Thyroid gland (tissue), 4 donors: ENCODE data around the gene NKD1. TPM values are rescaled to one million over a fixed set of nuclear protein-coding genes. Genes with fewer than 3 reads are reported as not detected.

Source experiments
- DNase-seq, 2 donors: peaks; one replicate each; pipeline ENCODE4 v3.0.0-alpha.2; 2019
- H3K27ac ChIP-seq, 3 donors: fragments of 200-600 bp; sonication (generic); 1 replicate in 2 of 3; 2 replicates in 1 of 3; pipeline ENCODE4 v1.5.1; 2016 to 2019; ENCODE audit warnings: mild to moderate bottlenecking in 1 of 3, moderate library complexity in 1 of 3
- H3K27me3 ChIP-seq: fragments of 200-600 bp; sonication (generic); one replicate; pipeline ENCODE4 v1.5.1; 2019
- H3K36me3 ChIP-seq, 2 donors: fragments of 200-600 bp; sonication (generic); one replicate each; pipeline ENCODE4 v1.5.1; 2016 to 2019
- H3K4me1 ChIP-seq, 2 donors: fragments of 200-600 bp; sonication (generic); one replicate each; pipeline ENCODE4 v1.5.1; 2017 to 2019
- H3K4me3 ChIP-seq, 3 donors: fragments of 200-600 bp; sonication (generic); replicated peaks in 1 of 3; 1 replicate in 2 of 3; 2 replicates in 1 of 3; pipeline ENCODE4 v1.5.1; 2016; ENCODE audit warnings: mild to moderate bottlenecking in 1 of 3
- H3K9me3 ChIP-seq: fragments of 200-600 bp; sonication (generic); one replicate; pipeline ENCODE4 v1.5.1; 2017
- CTCF ChIP-seq, 6 experiments: fragments of 200-600 bp in 3 of 6; fragments of 450-650 bp in 3 of 6; sonication (generic) in 3 of 6; IDR thresholded peaks; one replicate each; pipeline ENCODE4 v1.5.1; 2016 to 2019; ENCODE audit warnings: antibody characterized with exemption in 6 of 6, mild to moderate bottlenecking in 2 of 6, inconsistent platforms in 1 of 6, moderate library complexity in 1 of 6
- POLR2A ChIP-seq, 2 donors: fragments of 450-650 bp; IDR thresholded peaks; one replicate each; pipeline ENCODE4 v1.6.1; 2017; ENCODE audit warnings: antibody characterized with exemption in 2 of 2, mild to moderate bottlenecking in 2 of 2, moderate library complexity in 1 of 2
- WGBS, 2 donors: methylation state at CpG; one replicate each; pipeline ENCODE4 v1.1.5; 2017; 5-methylcytosine and 5-hydroxymethylcytosine counted together
- intact Hi-C: fragments of 100-400 bp; cut with DNase I; formaldehyde crosslinking; loops from one replicate; pipeline ENCODE4 v1.15.1; 2023
- total RNA-seq, 4 donors: library from RNA; depleted of rRNA; stranded (reverse); fragments of >200 nt; gene quantifications; one replicate each; pipeline ENCODE4 v1.2.3, GENCODE V29; 2016

The NKD1 gene
- total RNA-seq, 4 donors from 2014 or later, result 0.63 to 13.8 (median 1.1) TPM

- TF ChIP-seq POLR2A (IDR thresholded peaks at IDR 0.05) (no peak), CTCF (IDR thresholded peaks at IDR 0.05) (no peak)
- H3K4me1 ChIP-seq, result no peaks in the 10 kb centered on the region
- WGBS, 2 donors, result 88 to 100% methylated on average over 3 of the region's 3 CpGs
- intact Hi-C loops, result no loop called here
- no peaks in the 10 kb centered on the region for H3K9me3 ChIP-seq
- H3K4me3 ChIP-seq, result no peak overlapping the region
- H3K36me3 ChIP-seq, result no peaks in the 10 kb centered on the region
- no peak overlapping the region for H3K27ac ChIP-seq
- H3K27me3 ChIP-seq, result no peaks in the 10 kb centered on the region
- DNase-seq, result no peak
These were observed 132.3 kb downstream of the NKD1 start for GRCh38 chr16:50680556-50680893.

- intact Hi-C loops, result no loop called here
- Histone ChIP-seq H3K27ac (no peak within 1 kb of the TSS), H3K27me3 (no peaks in the 10 kb centered on the region), H3K4me3 (no peak within 1 kb of the TSS), H3K36me3 (no peaks in the 10 kb centered on the region), H3K9me3 (no peaks in the 10 kb centered on the region), H3K4me1 (no peaks in the 10 kb centered on the region)
- no peak for DNase-seq
- no peak for TF ChIP-seq POLR2A (IDR thresholded peaks at IDR 0.05)
- no peak for TF ChIP-seq CTCF (IDR thresholded peaks at IDR 0.05)
- WGBS, 2 donors, result 74 to 81% methylated on average over 15 to 16 of the region's 16 CpGs
These were observed 133.1 kb downstream of the NKD1 start, which contains the start of gene SNX20 for GRCh38 chr16:50681021-50681885. Gene SNX20, minus strand, starts transcription at chr16:50681312. Its CDS starts 3,786 bp downstream, at chr16:50677526.

- Histone ChIP-seq H3K27me3 (no peaks in the 10 kb centered on the region), H3K4me3 (no peak overlapping the region), H3K9me3 (no peaks in the 10 kb centered on the region), H3K36me3 (no peaks in the 10 kb centered on the region), H3K27ac (no peak overlapping the region), H3K4me1 (no peaks in the 10 kb centered on the region)
- TF ChIP-seq CTCF (IDR thresholded peaks at IDR 0.05) (no peak), POLR2A (IDR thresholded peaks at IDR 0.05) (no peak)
- intact Hi-C loops, result no loop called here
- WGBS, 2 donors, result 79 to 80% methylated on average over 14 of the region's 14 CpGs
- DNase-seq, result no peak
These were observed 135.6 kb downstream of the NKD1 start for GRCh38 chr16:50683689-50684374.

- TF ChIP-seq POLR2A (IDR thresholded peaks at IDR 0.05) (no peak), CTCF (IDR thresholded peaks at IDR 0.05) (no peak)
- intact Hi-C loops, result no loop called here
- no peak for DNase-seq
- Histone ChIP-seq H3K9me3 (no peaks in the 10 kb centered on the region), H3K4me3 (no peak overlapping the region), H3K27me3 (no peaks in the 10 kb centered on the region), H3K4me1 (no peaks in the 10 kb centered on the region), H3K36me3 (no peaks in the 10 kb centered on the region), H3K27ac (no peak overlapping the region)
- 90 to 94% methylated on average over 11 of the region's 11 CpGs for WGBS, 2 donors
These were observed 136.7 kb downstream of the NKD1 start for GRCh38 chr16:50684823-50685461.
